GM12872 (cell line): ENCODE data around the gene EMILIN1.

Experiments used
- TF ChIP-seq, protein P1 (sequence below): IDR thresholded peaks from 3 replicates; pipeline ENCODE4 v1.5.1; 2011; ENCODE audit warnings: low read depth, mild to moderate bottlenecking, low read length, moderate library complexity; ENCODE audit not compliant: insufficient read depth

Gene EMILIN1

DNA sequence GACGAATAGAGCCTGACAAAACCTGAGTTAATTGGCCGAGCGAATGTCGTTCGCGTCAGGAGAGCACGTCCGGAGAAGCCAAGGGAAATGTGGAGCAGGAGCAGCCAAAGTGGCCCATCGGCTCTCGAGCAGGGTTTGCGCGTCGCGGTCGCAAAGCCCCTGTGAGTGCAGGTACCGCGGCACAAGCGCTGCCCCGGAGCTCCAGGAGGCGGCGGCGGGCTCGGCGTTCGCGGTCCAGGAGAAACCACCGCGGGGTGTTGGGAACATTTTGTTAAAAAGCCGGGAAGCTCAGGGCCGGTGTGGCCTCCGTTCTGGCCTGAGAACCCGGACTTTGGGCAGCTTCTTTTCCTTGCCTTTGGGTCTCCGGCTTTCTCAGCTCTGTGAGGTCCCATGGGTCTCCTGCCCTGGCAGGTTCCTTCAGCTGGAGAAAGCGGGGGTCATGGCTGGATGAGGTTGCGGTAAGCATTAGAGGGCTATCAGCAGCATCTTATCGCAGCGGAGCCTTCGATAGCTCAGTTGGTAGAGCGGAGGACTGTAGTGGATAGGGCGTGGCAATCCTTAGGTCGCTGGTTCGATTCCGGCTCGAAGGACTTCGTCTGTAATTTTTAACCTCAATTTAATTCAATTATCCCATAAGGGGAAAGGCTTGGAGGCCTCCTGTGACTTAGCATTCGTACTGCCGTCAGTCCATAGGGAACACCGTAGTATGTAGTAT lies 28.0 kb upstream of the EMILIN1 start:
- TF ChIP-seq, protein P1, sequence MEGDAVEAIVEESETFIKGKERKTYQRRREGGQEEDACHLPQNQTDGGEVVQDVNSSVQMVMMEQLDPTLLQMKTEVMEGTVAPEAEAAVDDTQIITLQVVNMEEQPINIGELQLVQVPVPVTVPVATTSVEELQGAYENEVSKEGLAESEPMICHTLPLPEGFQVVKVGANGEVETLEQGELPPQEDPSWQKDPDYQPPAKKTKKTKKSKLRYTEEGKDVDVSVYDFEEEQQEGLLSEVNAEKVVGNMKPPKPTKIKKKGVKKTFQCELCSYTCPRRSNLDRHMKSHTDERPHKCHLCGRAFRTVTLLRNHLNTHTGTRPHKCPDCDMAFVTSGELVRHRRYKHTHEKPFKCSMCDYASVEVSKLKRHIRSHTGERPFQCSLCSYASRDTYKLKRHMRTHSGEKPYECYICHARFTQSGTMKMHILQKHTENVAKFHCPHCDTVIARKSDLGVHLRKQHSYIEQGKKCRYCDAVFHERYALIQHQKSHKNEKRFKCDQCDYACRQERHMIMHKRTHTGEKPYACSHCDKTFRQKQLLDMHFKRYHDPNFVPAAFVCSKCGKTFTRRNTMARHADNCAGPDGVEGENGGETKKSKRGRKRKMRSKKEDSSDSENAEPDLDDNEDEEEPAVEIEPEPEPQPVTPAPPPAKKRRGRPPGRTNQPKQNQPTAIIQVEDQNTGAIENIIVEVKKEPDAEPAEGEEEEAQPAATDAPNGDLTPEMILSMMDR, result peak; percentile 29; the same call in 1 of the 3 replicates

DNA sequence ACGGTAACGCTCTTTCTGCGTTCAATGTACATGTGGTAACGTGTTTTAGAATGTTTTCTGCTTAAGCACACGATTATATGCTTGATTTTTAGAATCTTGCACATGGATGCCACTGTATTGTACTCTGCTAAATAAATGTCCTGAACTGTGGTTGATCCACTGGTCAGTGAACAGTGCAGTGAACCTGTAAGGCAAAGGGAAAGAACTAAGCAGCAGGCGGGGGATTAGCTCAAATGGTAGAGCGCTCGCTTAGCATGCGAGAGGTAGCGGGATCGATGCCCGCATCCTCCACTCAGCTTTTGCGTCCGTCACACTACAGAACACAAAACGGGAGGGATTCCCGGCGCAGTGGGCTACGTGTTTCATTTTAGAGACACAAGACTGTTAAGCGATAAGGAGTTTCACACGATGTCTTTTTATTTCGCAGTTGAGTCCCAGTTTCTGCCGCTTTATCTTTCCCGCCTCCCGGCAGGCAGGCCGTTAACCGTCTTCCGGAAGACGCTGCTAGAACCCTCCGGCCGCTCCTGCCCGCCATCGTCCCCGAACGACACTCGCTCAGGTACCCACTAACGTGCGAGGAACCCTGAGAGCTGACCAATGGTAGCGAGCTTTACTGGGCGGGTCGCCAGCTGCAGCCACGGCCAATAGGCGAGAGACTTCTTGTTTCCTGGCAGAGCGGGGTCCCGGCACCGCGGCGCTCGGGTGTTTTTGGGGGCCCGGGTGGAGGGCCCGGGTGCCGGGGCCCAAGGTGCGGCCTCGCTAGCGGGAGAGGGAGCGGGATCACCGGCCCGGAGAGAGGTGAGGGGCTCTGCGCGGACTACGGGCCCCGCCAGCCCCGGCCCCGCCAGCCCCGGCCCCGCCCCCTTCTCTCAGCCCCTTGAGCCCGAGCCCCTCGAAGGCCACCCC lies 27.2 kb upstream of the EMILIN1 start, which contains the start of gene AGBL5:
Gene AGBL5, plus strand, starts transcription at position 673 of the 906 bp plus-strand sequence. CDS start 1,291 bp downstream, outside the sequence.
- TF ChIP-seq, protein P1, result no peak

DNA sequence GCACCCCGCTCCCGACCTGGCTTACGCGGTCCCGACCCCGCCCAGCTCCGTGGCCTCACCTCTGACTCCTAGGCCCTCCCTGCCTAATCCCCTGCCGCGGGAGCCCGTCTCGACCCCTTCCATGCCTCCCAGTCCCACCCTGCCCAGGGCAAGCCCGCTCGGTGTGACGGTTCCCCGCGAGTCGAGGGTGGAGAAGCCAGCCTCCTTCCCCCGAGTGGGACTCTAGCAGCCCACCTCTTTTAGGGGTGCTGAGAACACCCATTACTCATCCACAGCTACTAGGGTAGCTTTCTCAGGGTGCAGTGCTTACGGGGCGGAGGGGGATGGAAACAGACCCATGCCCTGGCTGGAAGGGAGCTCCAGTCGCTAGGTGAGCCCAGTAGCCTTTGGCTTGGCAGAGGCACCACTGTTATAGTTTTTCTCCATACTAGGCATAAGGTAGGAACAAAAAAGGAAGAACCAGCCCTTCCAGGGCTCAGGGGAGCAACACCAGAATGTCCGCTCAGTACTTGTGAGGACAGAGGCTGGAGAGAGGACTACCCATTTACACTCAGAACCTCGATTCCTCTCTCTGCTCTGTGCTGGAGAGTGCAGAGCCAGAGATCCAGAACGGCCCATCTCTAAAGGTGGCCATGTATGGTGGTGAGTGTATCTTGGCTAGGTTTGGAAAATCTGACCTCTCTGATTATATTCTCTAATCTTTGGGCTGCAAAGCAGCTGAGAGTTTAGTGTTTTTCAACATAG lies 26.3 kb upstream of the EMILIN1 start:
- TF ChIP-seq, protein P1, result no peak

DNA sequence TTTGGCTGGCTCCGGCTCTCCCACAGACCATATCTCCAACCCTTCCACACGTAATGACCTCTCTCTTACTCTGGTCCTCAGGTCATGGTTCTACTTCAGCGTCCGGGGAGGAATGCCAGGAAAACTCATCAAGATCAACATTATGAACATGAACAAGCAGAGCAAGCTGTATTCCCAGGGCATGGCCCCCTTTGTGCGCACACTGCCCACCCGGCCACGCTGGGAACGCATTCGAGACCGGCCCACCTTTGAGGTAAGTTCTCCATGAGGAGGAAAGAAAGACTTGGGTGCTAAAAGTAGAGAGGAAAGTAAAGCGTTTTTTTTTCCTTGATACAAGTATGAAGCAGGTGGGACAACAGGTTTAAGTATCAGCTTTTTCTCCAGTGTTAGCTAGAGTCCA lies 25.1 kb upstream of the EMILIN1 start:
- TF ChIP-seq, protein P1, result no peak

DNA sequence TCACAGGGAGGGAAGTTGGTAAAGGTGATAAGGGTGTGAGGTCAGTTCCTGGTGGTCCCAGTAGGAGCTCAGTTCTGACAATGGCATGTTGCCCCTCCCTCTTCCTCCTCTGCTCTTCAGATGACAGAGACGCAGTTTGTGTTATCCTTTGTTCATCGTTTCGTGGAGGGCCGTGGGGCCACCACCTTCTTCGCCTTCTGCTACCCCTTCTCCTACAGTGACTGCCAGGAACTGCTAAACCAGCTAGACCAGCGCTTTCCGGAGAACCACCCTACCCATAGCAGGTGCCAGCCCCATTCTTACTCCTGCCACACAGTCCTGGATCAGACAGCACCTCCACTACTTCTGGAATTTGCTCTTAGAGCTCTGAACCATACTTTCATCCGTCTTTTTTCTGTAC lies 24.6 kb upstream of the EMILIN1 start:
- TF ChIP-seq, protein P1, result no peak

DNA sequence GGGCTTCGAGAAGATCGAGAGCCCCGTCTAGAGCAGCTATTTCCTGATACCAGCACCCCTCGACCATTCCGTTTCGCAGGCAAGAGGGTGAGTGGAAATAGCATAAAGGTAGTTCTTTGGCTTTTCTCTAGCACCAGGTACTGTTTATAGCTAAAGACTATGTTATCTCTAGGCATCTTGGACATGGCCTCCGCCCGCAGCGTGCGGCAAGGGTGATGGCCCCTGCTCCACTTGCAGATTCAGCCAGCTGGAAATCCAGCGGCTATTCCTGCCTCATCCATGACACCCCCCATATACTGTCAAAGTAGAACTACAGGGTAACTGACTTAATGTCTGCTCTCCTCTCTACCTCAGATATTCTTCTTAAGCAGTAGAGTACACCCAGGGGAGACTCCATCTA lies 23.7 kb upstream of the EMILIN1 start:
- TF ChIP-seq, protein P1, result no peak

DNA sequence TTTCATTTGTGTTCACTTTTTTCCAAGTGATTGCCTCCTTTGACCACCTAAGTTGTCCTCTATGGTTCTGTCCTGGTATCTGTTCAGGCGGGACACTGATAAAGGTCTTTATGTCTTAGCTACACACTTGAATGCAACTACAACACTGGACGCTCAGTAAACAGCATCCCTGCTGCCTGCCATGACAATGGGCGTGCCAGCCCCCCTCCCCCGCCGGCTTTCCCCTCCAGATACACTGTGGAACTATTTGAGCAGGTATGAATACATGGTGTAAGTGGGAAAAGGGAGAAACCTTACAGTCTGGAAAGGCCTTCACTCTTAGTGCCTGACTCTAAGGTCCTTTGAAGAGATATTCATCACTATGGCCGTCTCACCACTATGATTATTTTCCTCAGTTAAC lies 21.2 kb upstream of the EMILIN1 start:
- TF ChIP-seq, protein P1, result no peak
